Activated CD4-positive, alpha-beta T cell treated with anti-CD3 and anti-CD28 coated beads, Interleukin-2, amount 10 ng/mL, durations not matched to agents 24 days and 14 days (primary cell): ENCODE data around the gene SYCN. TPM values are rescaled to one million over a fixed set of nuclear protein-coding genes. Genes with fewer than 3 reads are reported as not detected.

Experiments
- DNase-seq: peaks from one replicate; pipeline ENCODE4 v3.0.0; 2022
- H3K27ac Mint-ChIP-seq: one replicate; pipeline ENCODE4 v1.8.0; 2022; ENCODE audit warnings: mild to moderate bottlenecking, mixed read lengths
- H3K27me3 Mint-ChIP-seq: one replicate; pipeline ENCODE4 v1.8.0; 2022; ENCODE audit warnings: mixed read lengths
- H3K36me3 Mint-ChIP-seq: one replicate; pipeline ENCODE4 v1.8.0; 2022; ENCODE audit warnings: low read depth, mild to moderate bottlenecking, mixed read lengths
- H3K4me1 Mint-ChIP-seq: one replicate; pipeline ENCODE4 v1.8.0; 2021; ENCODE audit warnings: mixed read lengths
- H3K4me3 Mint-ChIP-seq: one replicate; pipeline ENCODE4 v1.8.0; 2022; ENCODE audit warnings: mild to moderate bottlenecking, moderate library complexity, mixed read lengths
- H3K9me3 Mint-ChIP-seq: one replicate; pipeline ENCODE4 v1.8.0; 2021; ENCODE audit warnings: mixed read lengths
- intact Hi-C: fragments of 100-400 bp; cut with micrococcal nuclease; formaldehyde crosslinking; loops from one replicate; pipeline ENCODE4 v1.15.1; 2023
- total RNA-seq: library from RNA; stranded (reverse); gene quantifications from 2 replicates; pipeline ENCODE4 v1.2.3, GENCODE V29; 2022

SYCN gene
- total RNA-seq, 1 donor from 2014 or later, result not detected

GRCh38 chr19:39155741-39156140 lies 48.3 kb downstream of the SYCN start:
- H3K4me3 Mint-ChIP-seq, result no peak overlapping the region
- H3K4me1 Mint-ChIP-seq, result peaks cover 18% of the 10 kb centered on the region
- no peak for DNase-seq
- no peak overlapping the region for H3K27ac Mint-ChIP-seq
- no peaks in the 10 kb centered on the region for H3K27me3 Mint-ChIP-seq
- H3K9me3 Mint-ChIP-seq, result no peaks in the 10 kb centered on the region
- no peaks in the 10 kb centered on the region for H3K36me3 Mint-ChIP-seq
- intact Hi-C loops, result no loop called here

GRCh38 chr19:39155114-39155700 lies 48.9 kb downstream of the SYCN start:
- Mint-ChIP-seq H3K27ac (peak overlapping the region; percentile 53), H3K4me3 (no peak overlapping the region), H3K4me1 (peaks cover 17% of the 10 kb centered on the region), H3K36me3 (no peaks in the 10 kb centered on the region), H3K27me3 (no peaks in the 10 kb centered on the region), H3K9me3 (no peaks in the 10 kb centered on the region)
- no peak for DNase-seq
- intact Hi-C loops, result no loop called here

- intact Hi-C loops, result no loop called here
- Mint-ChIP-seq H3K4me3 (no peak overlapping the region), H3K9me3 (no peaks in the 10 kb centered on the region), H3K27me3 (no peaks in the 10 kb centered on the region), H3K36me3 (no peaks in the 10 kb centered on the region), H3K27ac (no peak overlapping the region), H3K4me1 (peaks cover 17% of the 10 kb centered on the region)
- no peak for DNase-seq
These were observed 49.4 kb downstream of the SYCN start for GRCh38 chr19:39154629-39155100.

GRCh38 chr19:39154100-39154628 lies 49.9 kb downstream of the SYCN start:
- no peaks in the 10 kb centered on the region for H3K36me3 Mint-ChIP-seq
- H3K4me1 Mint-ChIP-seq, result peaks cover 17% of the 10 kb centered on the region
- DNase-seq, result no peak
- no peak overlapping the region for H3K27ac Mint-ChIP-seq
- H3K27me3 Mint-ChIP-seq, result no peaks in the 10 kb centered on the region
- intact Hi-C loops, result no loop called here
- H3K4me3 Mint-ChIP-seq, result no peak overlapping the region
- no peaks in the 10 kb centered on the region for H3K9me3 Mint-ChIP-seq

Other genes with a start within 250 kb of the SYCN start
- not detected in 2 replicates for gene FBXO17, start 228.5 kb downstream of the SYCN start, total RNA-seq
- gene FBXO27, start 171.7 kb downstream of the SYCN start, total RNA-seq, result 0.14 and 0.17 TPM in 2 replicates
- not detected in 2 replicates for gene ACP7, start 119.9 kb downstream of the SYCN start, total RNA-seq
- 14.8 and 16.9 TPM in 2 replicates for gene PAK4, start 78.5 kb downstream of the SYCN start, total RNA-seq
- not detected in 2 replicates for gene NCCRP1, start 7.3 kb downstream of the SYCN start, total RNA-seq
- not detected in 2 replicates for gene IFNL3, start 40.7 kb upstream of the SYCN start, total RNA-seq
- gene IFNL4, start 44.6 kb upstream of the SYCN start, total RNA-seq, result not detected in 2 replicates
- not detected in 2 replicates for gene IFNL2, start 64.1 kb upstream of the SYCN start, total RNA-seq
- not detected in 2 replicates for gene IFNL1, start 92.1 kb upstream of the SYCN start, total RNA-seq
- gene LRFN1, start 116.6 kb upstream of the SYCN start, total RNA-seq, result 5.0 and 5.2 TPM in 2 replicates
- gene GMFG, start 131.8 kb upstream of the SYCN start, total RNA-seq, result 328 and 330 TPM in 2 replicates
- 68.9 and 71.4 TPM in 2 replicates for gene SAMD4B, start 138.2 kb upstream of the SYCN start, total RNA-seq
- gene PAF1, start 186.8 kb upstream of the SYCN start, total RNA-seq, result 47.1 and 50.6 TPM in 2 replicates
- 36.0 and 38.7 TPM in 2 replicates for gene MED29, start 187.1 kb upstream of the SYCN start, total RNA-seq
- 35.7 and 39.9 TPM in 2 replicates for gene ZFP36, start 202.6 kb upstream of the SYCN start, total RNA-seq
- gene PLEKHG2, start 208.4 kb upstream of the SYCN start, total RNA-seq, result 42.0 and 46.1 TPM in 2 replicates
- 2,597 and 2,671 TPM in 2 replicates for gene RPS16, start 231.7 kb upstream of the SYCN start, total RNA-seq
- 186 and 187 TPM in 2 replicates for gene SUPT5H, start 241.3 kb upstream of the SYCN start, total RNA-seq